Karpas-422 (cell line): ENCODE measurements around the gene VAV3. TPM values are rescaled to one million over a fixed set of nuclear protein-coding genes. Genes with fewer than 3 reads are reported as not detected.

Source experiments
- DNase-seq: peaks from one replicate; pipeline ENCODE4 v3.0.0-alpha.2; 2015
- H2AFZ ChIP-seq: fragments of 200-600 bp; sonication (generic); 2 replicates; pipeline ENCODE4 v1.6.1; 2014; ENCODE audit warnings: antibody characterized with exemption, low read length, mixed read lengths
- H3K27ac ChIP-seq: fragments of 200-600 bp; sonication (generic); 2 replicates; pipeline ENCODE4 v1.5.1; 2014; ENCODE audit warnings: mild to moderate bottlenecking, low read length, moderate library complexity
- H3K27me3 ChIP-seq: fragments of 200-600 bp; sonication (generic); 2 replicates; pipeline ENCODE4 v1.6.1; 2014; ENCODE audit warnings: low read length, mixed read lengths
- H3K36me3 ChIP-seq: fragments of 200-600 bp; sonication (generic); 2 replicates; pipeline ENCODE4 v1.6.1; 2014; ENCODE audit warnings: low read length, mixed read lengths; ENCODE audit not compliant: insufficient read depth
- H3K4me1 ChIP-seq: fragments of 200-600 bp; sonication (generic); 2 replicates; pipeline ENCODE4 v1.6.1; 2014; ENCODE audit warnings: mild to moderate bottlenecking, low read length, mixed read lengths
- H3K4me2 ChIP-seq: fragments of 200-600 bp; sonication (generic); 2 replicates; pipeline ENCODE4 v1.6.1; 2014; ENCODE audit warnings: low read length, low read depth, mild to moderate bottlenecking; ENCODE audit not compliant: poor library complexity, severe bottlenecking
- H3K4me3 ChIP-seq: fragments of 200-600 bp; sonication (generic); 2 replicates; pipeline ENCODE4 v1.5.1; 2014; ENCODE audit warnings: mild to moderate bottlenecking, antibody characterized with exemption, low read length, mixed read lengths
- H3K79me2 ChIP-seq: fragments of 200-600 bp; sonication (generic); 2 replicates; pipeline ENCODE4 v1.6.1; 2014; ENCODE audit warnings: mild to moderate bottlenecking, low read length, mixed read lengths
- H3K9ac ChIP-seq: fragments of 200-600 bp; sonication (generic); 2 replicates; pipeline ENCODE4 v1.6.0; 2014; ENCODE audit warnings: low read length
- H3K9me2 ChIP-seq: fragments of 200-600 bp; sonication (generic), shearing (Covaris generic); replicated peaks from 2 replicates; pipeline ENCODE4 v1.6.0; 2014; ENCODE audit warnings: mild to moderate bottlenecking, low read length, moderate library complexity; ENCODE audit not compliant: insufficient read depth
- H3K9me3 ChIP-seq: fragments of 300-700, 200-600 bp; sonication (generic); 2 replicates; pipeline ENCODE4 v1.6.1; 2014; ENCODE audit warnings: low read length, mixed read lengths
- H4K20me1 ChIP-seq: fragments of 200-600 bp; sonication (generic); 2 replicates; pipeline ENCODE4 v1.6.1; 2014; ENCODE audit warnings: mild to moderate bottlenecking, antibody characterized with exemption, low read length, low read depth; ENCODE audit not compliant: insufficient read depth
- total RNA-seq: library from RNA; depleted of rRNA; stranded (reverse); fragments of >200 nt; shearing (Covaris generic); gene quantifications from 2 replicates; pipeline ENCODE4 v1.2.3, GENCODE V29; 2014; ENCODE audit warnings: low replicate concordance

The VAV3 gene
- total RNA-seq, 1 experiment from 2014 or later = 1.1 TPM

GRCh38 chr1:107625405-107626029 is 339.5 kb downstream of the VAV3 start:
- no peak overlapping the region for H3K9ac ChIP-seq
- no peak overlapping the region for H3K4me2 ChIP-seq
- H4K20me1 ChIP-seq = no peaks in the 10 kb centered on the region
- H3K4me3 ChIP-seq = no peak overlapping the region
- no peaks in the 10 kb centered on the region for H3K79me2 ChIP-seq
- no peaks in the 10 kb centered on the region for H3K9me3 ChIP-seq
- H3K9me2 ChIP-seq = no peaks in the 10 kb centered on the region
- DNase-seq = no peak
- H3K4me1 ChIP-seq = no peaks in the 10 kb centered on the region
- no peaks in the 10 kb centered on the region for H3K27me3 ChIP-seq
- H3K36me3 ChIP-seq = no peaks in the 10 kb centered on the region
- H2AFZ ChIP-seq = no peak overlapping the region
- H3K27ac ChIP-seq = no peak overlapping the region

- H3K9me2 ChIP-seq = no peaks in the 10 kb centered on the region
- H3K27ac ChIP-seq = no peak overlapping the region
- H3K36me3 ChIP-seq = no peaks in the 10 kb centered on the region
- no peak overlapping the region for H2AFZ ChIP-seq
- H3K27me3 ChIP-seq = no peaks in the 10 kb centered on the region
- H3K4me1 ChIP-seq = no peaks in the 10 kb centered on the region
- no peak overlapping the region for H3K4me3 ChIP-seq
- no peak overlapping the region for H3K9ac ChIP-seq
- H3K79me2 ChIP-seq = no peaks in the 10 kb centered on the region
- no peak overlapping the region for H3K4me2 ChIP-seq
- DNase-seq = no peak
- no peaks in the 10 kb centered on the region for H4K20me1 ChIP-seq
- no peaks in the 10 kb centered on the region for H3K9me3 ChIP-seq
Measured at GRCh38 chr1:107623431-107623830, 341.5 kb downstream of the VAV3 start.

GRCh38 chr1:107622966-107623365 is 342.0 kb downstream of the VAV3 start:
- no peak overlapping the region for H3K4me3 ChIP-seq

GRCh38 chr1:107622535-107622934 is 342.4 kb downstream of the VAV3 start:
- Histone ChIP-seq H3K79me2 (no peaks in the 10 kb centered on the region), H3K9ac (no peak overlapping the region), H3K27me3 (no peaks in the 10 kb centered on the region), H4K20me1 (no peaks in the 10 kb centered on the region), H3K27ac (no peak overlapping the region), H2AFZ (no peak overlapping the region), H3K36me3 (no peaks in the 10 kb centered on the region), H3K4me3 (no peak overlapping the region), H3K9me2 (no peaks in the 10 kb centered on the region), H3K9me3 (no peaks in the 10 kb centered on the region), H3K4me2 (no peak overlapping the region), H3K4me1 (no peaks in the 10 kb centered on the region)
- DNase-seq = no peak

More at GRCh38 chr1:107622966-107623365, 342.0 kb downstream of the VAV3 start:
- no peak for DNase-seq
- Histone ChIP-seq H3K27me3 (no peaks in the 10 kb centered on the region), H3K79me2 (no peaks in the 10 kb centered on the region), H3K9ac (no peak overlapping the region), H3K4me1 (no peaks in the 10 kb centered on the region), H4K20me1 (no peaks in the 10 kb centered on the region), H2AFZ (no peak overlapping the region), H3K4me2 (no peak overlapping the region), H3K9me2 (no peaks in the 10 kb centered on the region), H3K27ac (no peak overlapping the region), H3K9me3 (no peaks in the 10 kb centered on the region), H3K36me3 (no peaks in the 10 kb centered on the region)

- Histone ChIP-seq H3K79me2 (no peaks in the 10 kb centered on the region), H3K36me3 (no peaks in the 10 kb centered on the region), H3K9ac (no peak overlapping the region), H3K27me3 (no peaks in the 10 kb centered on the region), H4K20me1 (no peaks in the 10 kb centered on the region), H3K4me2 (no peak overlapping the region), H3K4me1 (no peaks in the 10 kb centered on the region), H3K9me3 (no peaks in the 10 kb centered on the region), H3K4me3 (no peak overlapping the region), H3K9me2 (no peaks in the 10 kb centered on the region), H3K27ac (no peak overlapping the region), H2AFZ (no peak overlapping the region)
- no peak for DNase-seq
Measured at GRCh38 chr1:107620753-107621152, 344.2 kb downstream of the VAV3 start.

- DNase-seq = no peak
- H3K9ac ChIP-seq = no peak overlapping the region
- H3K4me3 ChIP-seq = no peak overlapping the region
- H3K9me3 ChIP-seq = no peaks in the 10 kb centered on the region
- no peaks in the 10 kb centered on the region for H4K20me1 ChIP-seq
- H3K4me1 ChIP-seq = no peaks in the 10 kb centered on the region
- no peaks in the 10 kb centered on the region for H3K79me2 ChIP-seq
- no peak overlapping the region for H2AFZ ChIP-seq
- H3K36me3 ChIP-seq = no peaks in the 10 kb centered on the region
- H3K9me2 ChIP-seq = no peaks in the 10 kb centered on the region
- H3K4me2 ChIP-seq = no peak overlapping the region
- H3K27me3 ChIP-seq = no peaks in the 10 kb centered on the region
- H3K27ac ChIP-seq = no peak overlapping the region
Measured at GRCh38 chr1:107618539-107618938, 346.4 kb downstream of the VAV3 start.

GRCh38 chr1:107617921-107618320 is 347.1 kb downstream of the VAV3 start:
- Histone ChIP-seq H3K4me1 (no peaks in the 10 kb centered on the region), H3K9me3 (no peaks in the 10 kb centered on the region), H3K4me3 (no peak overlapping the region), H3K9ac (no peak overlapping the region), H3K79me2 (no peaks in the 10 kb centered on the region), H3K36me3 (no peaks in the 10 kb centered on the region), H3K9me2 (no peaks in the 10 kb centered on the region), H4K20me1 (no peaks in the 10 kb centered on the region), H3K4me2 (no peak overlapping the region), H3K27ac (no peak overlapping the region), H2AFZ (no peak overlapping the region), H3K27me3 (no peaks in the 10 kb centered on the region)
- no peak for DNase-seq

GRCh38 chr1:107617456-107617855 is 347.5 kb downstream of the VAV3 start:
- DNase-seq = no peak
- H3K27me3 ChIP-seq = no peaks in the 10 kb centered on the region
- no peaks in the 10 kb centered on the region for H3K36me3 ChIP-seq
- H3K9ac ChIP-seq = no peak overlapping the region
- H3K9me2 ChIP-seq = no peaks in the 10 kb centered on the region
- no peak overlapping the region for H3K4me2 ChIP-seq
- H3K79me2 ChIP-seq = no peaks in the 10 kb centered on the region
- H3K27ac ChIP-seq = no peak overlapping the region
- no peaks in the 10 kb centered on the region for H3K4me1 ChIP-seq
- H3K4me3 ChIP-seq = no peak overlapping the region
- H2AFZ ChIP-seq = no peak overlapping the region
- no peaks in the 10 kb centered on the region for H4K20me1 ChIP-seq
- H3K9me3 ChIP-seq = no peaks in the 10 kb centered on the region
